Right lung (tissue), 5 donors: ENCODE results near the gene NOPCHAP1. TPM values are rescaled to one million over a fixed set of nuclear protein-coding genes. Genes with fewer than 3 reads are reported as not detected.

ENCODE experiments used
- DNase-seq, 2 donors: peaks; one replicate each; pipeline ENCODE4 v3.0.0-alpha.2; 2013
- polyA plus RNA-seq, 5 donors: library from polyadenylated mRNA; unstranded; fragments of 120-200 nt; gene quantifications; one replicate each; pipeline versions ENCODE4 v1.2.1 to v1.2.3, GENCODE V29; 2013; ENCODE audit warnings: inconsistent platforms in 1 of 5, low replicate concordance in 1 of 5; ENCODE audit not compliant: insufficient read length in 5 of 5, insufficient read depth in 1 of 5

Gene NOPCHAP1
- polyA plus RNA-seq, 5 donors, result 13.8 to 16.4 (median 14.4) TPM

DNA sequence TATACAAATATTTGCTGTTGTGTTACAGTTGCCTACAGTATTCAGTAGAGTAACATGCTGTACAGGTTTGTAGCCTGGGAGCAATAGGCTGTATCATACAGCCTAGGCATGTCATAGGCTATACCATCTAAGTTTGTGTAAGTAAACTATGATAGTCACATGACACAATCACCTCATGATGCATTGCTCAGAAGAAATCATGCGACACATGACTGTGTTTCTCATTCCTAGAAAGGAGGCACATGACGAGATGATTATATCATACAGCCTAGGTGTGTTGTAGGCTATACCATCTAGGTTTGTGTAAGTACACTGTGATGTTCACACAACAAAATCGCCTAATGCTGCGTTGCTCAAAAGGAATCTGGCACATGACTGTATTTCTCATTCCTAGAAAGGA lies 31.9 kb downstream of the NOPCHAP1 start:
- no peak for DNase-seq

DNA sequence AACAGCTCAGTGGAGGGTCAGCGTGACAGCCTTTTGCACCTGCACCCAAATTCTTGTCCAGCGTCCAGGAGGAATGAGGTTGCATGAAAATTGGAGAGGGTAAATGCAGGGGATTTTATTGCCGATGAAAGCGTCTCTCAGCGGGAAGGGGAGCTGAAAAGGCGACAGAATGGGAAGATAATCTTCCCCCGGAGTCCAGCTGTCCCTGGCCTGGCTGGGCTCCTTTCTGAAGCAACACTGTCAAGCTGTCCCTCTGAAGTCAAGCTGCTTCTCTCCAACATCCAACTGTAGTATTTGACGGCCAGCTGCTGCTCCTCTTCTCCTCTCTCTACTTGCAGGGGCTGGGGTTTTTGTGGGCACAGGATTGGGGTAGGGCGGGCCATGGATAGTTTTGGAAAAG lies 32.7 kb downstream of the NOPCHAP1 start:
- DNase-seq, result no peak

DNA sequence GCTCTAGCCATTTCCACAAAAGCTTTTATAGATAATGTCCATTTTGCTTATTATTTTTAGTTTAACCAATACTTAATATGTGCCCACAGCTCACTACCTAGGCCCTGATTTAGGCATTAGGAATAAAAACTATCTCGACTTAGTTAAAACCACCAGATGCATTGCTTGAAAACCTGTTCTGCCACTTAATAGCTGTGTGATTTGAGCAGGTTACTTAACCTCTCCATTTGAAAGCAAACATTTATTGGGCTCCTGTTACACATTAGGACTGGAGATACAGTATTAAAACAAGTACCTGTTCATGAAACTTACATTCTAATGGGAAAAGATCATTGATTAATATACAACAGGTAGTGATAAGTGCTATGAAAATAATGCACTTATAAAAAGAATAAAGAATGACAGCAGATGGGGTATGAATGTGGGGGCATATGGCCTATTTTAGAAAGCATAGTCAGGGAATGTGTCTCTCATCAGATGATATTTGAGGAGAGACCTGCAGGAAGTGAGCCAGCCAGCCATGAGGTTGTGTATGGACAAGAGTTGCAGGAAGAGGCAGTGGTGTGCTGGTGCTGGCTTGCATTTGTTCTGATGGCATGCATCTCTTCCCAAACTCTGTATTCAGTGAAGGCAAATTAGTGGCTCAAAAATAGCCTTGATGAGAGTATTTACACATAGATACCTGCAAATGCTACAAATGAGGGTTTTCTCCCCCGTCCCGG lies 34.3 kb downstream of the NOPCHAP1 start:
- DNase-seq, result no peak

DNA sequence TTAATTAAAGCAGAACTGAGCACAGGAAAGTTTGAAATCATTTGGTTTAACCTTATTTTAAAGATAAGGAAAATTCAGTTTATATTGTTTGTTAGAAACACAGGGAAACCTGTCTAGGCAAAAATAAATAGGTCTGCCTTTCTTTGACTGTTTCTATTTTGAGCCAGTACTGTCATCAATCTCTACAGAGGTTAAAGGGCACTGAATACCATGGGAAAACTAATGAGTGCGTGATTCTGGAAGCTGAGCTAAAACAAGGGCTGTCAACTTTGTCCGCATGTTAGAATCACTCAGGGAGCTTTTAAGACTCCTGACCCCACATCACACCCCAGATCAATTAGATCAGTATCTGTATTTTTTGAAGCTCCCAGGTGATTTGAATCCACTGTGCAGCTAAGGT lies 38.8 kb downstream of the NOPCHAP1 start:
- no peak for DNase-seq

- peak; percentile 63 to 72 for DNase-seq
Observed at GRCh38 chr12:105025890-105026289, 39.8 kb downstream of the NOPCHAP1 start.

DNA sequence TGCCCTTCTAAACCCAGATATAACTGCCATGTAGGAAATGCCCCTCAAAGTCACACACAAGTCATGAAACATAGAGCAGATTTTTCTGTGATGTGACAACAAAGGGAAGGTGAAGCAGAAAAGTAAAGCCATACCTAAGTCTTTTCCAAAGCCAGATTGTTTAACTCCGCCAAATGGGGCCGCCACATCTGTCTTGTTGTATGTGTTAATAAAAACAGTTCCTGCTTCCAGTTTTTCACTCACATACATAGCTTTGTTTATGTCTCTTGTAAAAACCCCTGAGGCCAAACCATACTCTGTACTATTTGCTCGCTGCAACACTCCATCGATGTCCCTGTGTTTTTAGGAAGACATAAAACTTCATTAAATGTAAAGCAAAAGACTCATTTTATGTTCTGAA lies 40.3 kb downstream of the NOPCHAP1 start:
- no peak for DNase-seq

- no peak for DNase-seq
Observed at GRCh38 chr12:105030820-105031807, 45.0 kb downstream of the NOPCHAP1 start.

- DNase-seq, result no peak
Observed at GRCh38 chr12:105032703-105033357, 46.7 kb downstream of the NOPCHAP1 start.

DNA sequence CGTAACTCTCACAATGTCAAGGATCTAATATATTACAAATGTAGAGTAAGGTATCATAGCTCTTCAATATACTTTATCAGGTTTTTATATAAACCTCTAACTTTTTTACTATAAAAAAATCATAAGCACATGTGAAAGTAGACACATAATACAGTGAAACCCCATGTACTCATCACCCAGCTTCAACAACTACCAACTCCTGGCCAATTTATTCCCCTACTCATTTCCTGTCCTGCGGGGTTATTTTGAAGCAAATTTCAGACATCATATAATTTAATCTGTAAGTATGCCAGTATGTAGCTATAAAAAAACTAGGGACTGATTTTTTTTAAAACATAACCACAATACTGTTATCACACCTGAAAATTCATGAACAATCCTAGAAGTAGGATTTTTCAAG lies 47.7 kb downstream of the NOPCHAP1 start:
- no peak for DNase-seq

Other genes with a start within 250 kb of the NOPCHAP1 start
- 1 to 10 TPM; 2.4 to 3.3 (median 3.1) TPM for gene SLC41A2, start 28.0 kb upstream of the NOPCHAP1 start, polyA plus RNA-seq
- gene ALDH1L2, start 98.1 kb downstream of the NOPCHAP1 start, polyA plus RNA-seq, result 1 to 10 TPM; 3.3 to 4.9 (median 3.6) TPM
- 100 to 1,000 TPM in 1 of 5 donors, 10 to 100 TPM in 4; 46.4 to 103 (median 76.3) TPM for gene WASHC4, start 121.4 kb downstream of the NOPCHAP1 start, polyA plus RNA-seq
- 10 to 100 TPM; 55.6 to 90.7 (median 84.7) TPM for gene APPL2, start 249.9 kb downstream of the NOPCHAP1 start, polyA plus RNA-seq